ENCODE results near the gene AGPAT4. TPM values are rescaled to one million over a fixed set of nuclear protein-coding genes. Genes with fewer than 3 reads are reported as not detected.

The AGPAT4 gene
- total RNA-seq, 1 donor from 2014 or later = 2.2 TPM

GRCh38 chr6:161266513-161267230 is 7.2 kb downstream of the AGPAT4 start:
- Histone ChIP-seq H3K4me3 (no peak overlapping the region), H3K4me1 (no peaks in the 10 kb centered on the region), H3K9me3 (replicated peaks) (no peaks in the 10 kb centered on the region), H3K36me3 (no peaks in the 10 kb centered on the region), H3K27ac (replicated peaks) (no peak overlapping the region), H3K27me3 (ENCODE audit: low read depth) (no peaks in the 10 kb centered on the region)
- TF ChIP-seq, protein P1, sequence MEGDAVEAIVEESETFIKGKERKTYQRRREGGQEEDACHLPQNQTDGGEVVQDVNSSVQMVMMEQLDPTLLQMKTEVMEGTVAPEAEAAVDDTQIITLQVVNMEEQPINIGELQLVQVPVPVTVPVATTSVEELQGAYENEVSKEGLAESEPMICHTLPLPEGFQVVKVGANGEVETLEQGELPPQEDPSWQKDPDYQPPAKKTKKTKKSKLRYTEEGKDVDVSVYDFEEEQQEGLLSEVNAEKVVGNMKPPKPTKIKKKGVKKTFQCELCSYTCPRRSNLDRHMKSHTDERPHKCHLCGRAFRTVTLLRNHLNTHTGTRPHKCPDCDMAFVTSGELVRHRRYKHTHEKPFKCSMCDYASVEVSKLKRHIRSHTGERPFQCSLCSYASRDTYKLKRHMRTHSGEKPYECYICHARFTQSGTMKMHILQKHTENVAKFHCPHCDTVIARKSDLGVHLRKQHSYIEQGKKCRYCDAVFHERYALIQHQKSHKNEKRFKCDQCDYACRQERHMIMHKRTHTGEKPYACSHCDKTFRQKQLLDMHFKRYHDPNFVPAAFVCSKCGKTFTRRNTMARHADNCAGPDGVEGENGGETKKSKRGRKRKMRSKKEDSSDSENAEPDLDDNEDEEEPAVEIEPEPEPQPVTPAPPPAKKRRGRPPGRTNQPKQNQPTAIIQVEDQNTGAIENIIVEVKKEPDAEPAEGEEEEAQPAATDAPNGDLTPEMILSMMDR (IDR thresholded peaks at IDR 0.05; ENCODE audit: borderline replicate concordance) = no peak
- no peak for DNase-seq
- intact Hi-C loops (cut with micrococcal nuclease) = no loop called here

DNA sequence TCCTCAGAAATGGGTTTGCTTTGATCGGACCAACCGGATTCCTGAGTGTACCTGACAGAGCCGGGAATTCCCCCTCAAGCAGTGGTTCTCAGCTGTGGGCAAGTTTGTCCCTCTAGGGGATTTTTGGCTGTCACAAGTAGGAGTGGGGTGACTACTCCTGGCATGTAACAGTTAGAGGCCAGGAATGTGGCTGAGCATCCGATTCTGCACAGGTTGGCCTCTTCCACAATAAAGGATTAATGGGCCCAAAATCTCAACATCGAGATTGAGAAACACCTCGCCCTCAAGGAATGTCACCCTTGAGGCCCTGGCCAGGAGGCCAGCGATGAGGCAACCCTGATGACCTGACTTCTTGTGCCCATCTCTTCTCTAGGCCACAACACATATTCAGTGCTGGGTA is 7.9 kb downstream of the AGPAT4 start:
- Histone ChIP-seq H3K9me3 (replicated peaks) (no peaks in the 10 kb centered on the region), H3K27me3 (ENCODE audit: low read depth) (no peaks in the 10 kb centered on the region), H3K4me3 (no peak overlapping the region), H3K36me3 (no peaks in the 10 kb centered on the region), H3K27ac (replicated peaks) (no peak overlapping the region), H3K4me1 (no peaks in the 10 kb centered on the region)
- no peak for DNase-seq
- TF ChIP-seq, protein P1 (IDR thresholded peaks at IDR 0.05; ENCODE audit: borderline replicate concordance) = no peak
- intact Hi-C loops (cut with micrococcal nuclease) = no loop called here

DNA sequence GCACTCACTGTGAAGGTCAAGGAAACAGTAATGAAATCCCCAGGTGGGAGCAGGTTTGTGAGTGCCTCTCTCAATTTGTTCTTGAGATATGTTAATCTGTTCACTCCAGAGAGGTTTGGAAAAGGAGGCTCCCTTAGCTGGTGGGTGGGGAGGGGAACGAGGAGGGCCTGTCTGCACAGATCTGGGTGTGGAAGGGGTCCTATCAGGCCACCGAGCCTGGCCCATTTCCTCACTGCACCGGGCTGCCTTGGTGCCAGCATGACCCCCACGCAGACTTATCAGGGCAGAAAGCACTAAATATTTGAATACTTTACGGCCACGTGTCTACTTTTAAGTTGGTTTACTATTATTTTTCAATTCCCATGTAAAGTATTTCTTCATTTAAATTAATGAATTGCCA is 8.3 kb downstream of the AGPAT4 start:
- TF ChIP-seq, protein P1 (IDR thresholded peaks at IDR 0.05; ENCODE audit: borderline replicate concordance) = no peak
- no peaks in the 10 kb centered on the region for H3K9me3 ChIP-seq (replicated peaks)
- H3K4me1 ChIP-seq = no peaks in the 10 kb centered on the region
- no peak for DNase-seq
- H3K27me3 ChIP-seq (ENCODE audit: low read depth) = no peaks in the 10 kb centered on the region
- no peaks in the 10 kb centered on the region for H3K36me3 ChIP-seq
- H3K4me3 ChIP-seq = no peak overlapping the region
- no peak overlapping the region for H3K27ac ChIP-seq (replicated peaks)
- intact Hi-C loops (cut with micrococcal nuclease) = no loop called here

GRCh38 chr6:161264181-161264580 is 9.7 kb downstream of the AGPAT4 start:
- Histone ChIP-seq H3K36me3 (no peaks in the 10 kb centered on the region), H3K9me3 (replicated peaks) (no peaks in the 10 kb centered on the region), H3K27me3 (ENCODE audit: low read depth) (no peaks in the 10 kb centered on the region), H3K27ac (replicated peaks) (no peak overlapping the region), H3K4me1 (no peaks in the 10 kb centered on the region), H3K4me3 (no peak overlapping the region)
- intact Hi-C loops (cut with micrococcal nuclease) = no loop called here
- DNase-seq = no peak
- TF ChIP-seq, protein P1 (IDR thresholded peaks at IDR 0.05; ENCODE audit: borderline replicate concordance) = no peak

DNA sequence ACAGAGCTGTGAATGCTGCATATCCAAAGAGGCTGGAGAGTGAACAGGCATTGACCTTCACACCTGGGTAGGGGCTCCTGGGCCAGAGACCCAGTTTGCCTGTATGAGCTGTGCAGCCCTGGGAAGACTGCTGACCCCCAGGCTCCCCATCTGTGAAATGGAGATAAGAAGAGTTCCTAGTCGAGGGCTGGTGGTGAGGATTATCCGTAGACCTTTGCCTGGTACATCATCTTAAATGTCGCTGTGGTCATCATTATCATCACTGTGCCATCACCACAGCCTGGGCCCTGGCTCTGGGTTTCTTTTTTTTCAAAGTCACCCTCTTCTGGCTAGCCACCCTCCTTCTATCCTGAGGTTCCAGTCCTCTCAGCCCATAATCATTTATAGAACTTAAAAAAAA is 12.0 kb downstream of the AGPAT4 start:
- Histone ChIP-seq H3K4me3 (no peak overlapping the region), H3K27ac (replicated peaks) (no peak overlapping the region), H3K4me1 (no peaks in the 10 kb centered on the region), H3K27me3 (ENCODE audit: low read depth) (no peaks in the 10 kb centered on the region), H3K9me3 (replicated peaks) (no peaks in the 10 kb centered on the region), H3K36me3 (no peaks in the 10 kb centered on the region)
- intact Hi-C loops (cut with micrococcal nuclease) = no loop called here
- DNase-seq = no peak
- TF ChIP-seq, protein P1 (IDR thresholded peaks at IDR 0.05; ENCODE audit: borderline replicate concordance) = no peak
